HG02678 (cell line): ENCODE results near the gene DEAF1.
"Not testable (repeated sequence)": the region's sequence is repeated elsewhere in the genome, so short reads cannot be mapped to it uniquely, and the experiment has no call there.

Experiments
- ATAC-seq: cut with Tn5 transposase; IDR thresholded peaks from one replicate; pipeline ENCODE4 v1.9.1; 2021; ENCODE audit warnings: mild to moderate bottlenecking, moderate library complexity; ENCODE audit not compliant: unreplicated experiment

Gene DEAF1

DNA sequence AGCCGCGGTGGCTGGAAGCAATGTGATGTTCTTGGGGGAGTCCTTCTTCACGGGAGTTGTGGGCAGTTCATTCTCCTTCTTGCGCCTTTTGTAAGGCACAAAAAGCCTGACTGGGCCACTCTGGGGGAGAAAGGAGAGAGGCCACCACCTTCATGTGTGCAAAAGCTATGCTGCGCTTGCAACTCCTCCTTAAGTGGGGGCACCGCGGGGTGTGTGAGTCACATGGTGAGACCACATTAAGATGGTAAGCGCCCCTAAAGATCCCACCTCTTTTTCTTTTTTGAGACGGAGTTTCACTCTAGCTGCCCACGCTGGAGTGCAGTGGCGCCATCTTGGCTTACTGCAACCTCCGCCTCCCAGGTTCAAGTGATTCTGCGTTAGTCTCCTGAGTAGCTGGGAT lies 14.1 kb downstream of the DEAF1 start:
- ATAC-seq = no peak

DNA sequence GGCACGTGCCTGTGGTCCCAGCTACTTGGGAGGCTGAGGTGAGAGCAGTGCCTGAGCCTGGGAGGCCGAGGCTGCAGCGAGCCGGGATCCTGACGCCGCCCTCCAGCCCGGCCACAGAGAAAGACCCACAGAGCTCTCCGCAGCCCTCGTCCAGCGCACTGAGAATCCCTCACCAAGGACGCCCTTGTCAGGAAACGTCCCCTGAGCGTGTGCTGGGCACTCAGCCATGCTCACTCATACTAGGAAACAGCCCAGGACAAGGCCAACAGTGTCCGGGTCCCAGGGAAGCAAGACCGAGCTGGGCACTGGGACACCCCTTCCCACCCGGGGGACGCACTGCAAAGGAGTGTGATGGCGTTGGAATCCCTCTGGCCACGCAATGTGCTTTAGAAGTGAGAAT lies 14.5 kb downstream of the DEAF1 start:
- no peak for ATAC-seq

DNA sequence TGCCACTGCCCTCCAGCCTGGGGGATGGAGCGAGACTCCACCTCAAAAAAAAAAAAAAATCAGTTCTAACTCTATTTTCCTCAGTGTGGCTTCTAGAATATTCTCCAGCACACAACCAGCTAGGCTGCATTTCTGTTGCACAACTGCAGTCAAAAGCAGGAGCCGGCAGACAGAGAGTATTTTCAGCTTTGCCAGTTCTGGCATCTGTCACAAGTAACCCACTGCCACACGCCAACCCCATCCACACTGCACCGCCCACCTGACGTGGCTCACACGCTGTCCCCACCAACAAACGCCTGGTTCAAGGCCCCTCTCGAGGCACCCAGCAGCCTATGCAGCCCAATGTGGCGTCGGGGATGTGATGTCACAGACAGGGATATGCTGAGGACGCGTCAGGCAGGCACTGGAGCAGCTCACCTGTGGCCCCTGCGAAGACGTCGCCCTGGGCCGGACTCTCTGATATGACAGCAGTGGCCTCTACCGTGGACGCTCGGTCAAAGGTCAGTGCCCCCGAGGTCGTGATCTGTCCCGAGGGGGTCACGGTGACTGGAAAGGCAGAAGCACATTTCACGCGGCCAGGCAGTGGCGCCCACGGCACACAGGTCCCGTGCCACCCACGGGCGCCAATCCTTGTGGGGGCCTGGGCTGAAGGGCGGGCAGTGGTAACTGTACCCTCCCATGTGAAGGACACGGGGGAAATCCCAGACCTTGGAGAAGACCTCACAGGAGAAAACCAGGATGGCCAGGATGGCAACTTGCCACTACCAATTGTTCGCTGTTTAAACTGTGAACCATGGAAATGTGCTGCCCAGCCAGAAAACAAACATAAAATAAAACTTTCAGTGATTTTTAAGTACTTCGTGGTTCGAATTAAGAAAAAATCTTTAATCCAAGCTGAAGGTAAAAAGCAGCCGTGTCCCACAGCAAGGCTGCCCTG lies 15.5 kb downstream of the DEAF1 start:
- no peak for ATAC-seq

DNA sequence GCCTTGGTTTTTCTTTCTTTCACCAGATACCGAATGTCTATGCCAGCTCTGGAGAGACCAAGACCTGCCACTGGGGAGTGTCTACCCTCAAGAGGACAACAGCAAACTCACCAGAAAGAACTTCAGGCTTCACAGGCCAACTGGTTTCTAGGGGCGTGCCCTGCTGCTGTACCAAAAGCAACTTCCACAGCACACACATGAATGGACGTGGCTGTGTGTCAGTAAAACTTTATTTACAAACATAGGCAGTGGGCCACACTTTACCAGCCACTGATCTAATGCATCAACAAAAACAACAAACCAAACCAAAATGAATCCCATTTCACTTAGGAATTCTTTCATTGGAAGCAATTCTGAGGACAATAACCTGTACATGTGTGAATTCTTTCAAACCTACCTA lies 16.7 kb downstream of the DEAF1 start:
- no peak for ATAC-seq

DNA sequence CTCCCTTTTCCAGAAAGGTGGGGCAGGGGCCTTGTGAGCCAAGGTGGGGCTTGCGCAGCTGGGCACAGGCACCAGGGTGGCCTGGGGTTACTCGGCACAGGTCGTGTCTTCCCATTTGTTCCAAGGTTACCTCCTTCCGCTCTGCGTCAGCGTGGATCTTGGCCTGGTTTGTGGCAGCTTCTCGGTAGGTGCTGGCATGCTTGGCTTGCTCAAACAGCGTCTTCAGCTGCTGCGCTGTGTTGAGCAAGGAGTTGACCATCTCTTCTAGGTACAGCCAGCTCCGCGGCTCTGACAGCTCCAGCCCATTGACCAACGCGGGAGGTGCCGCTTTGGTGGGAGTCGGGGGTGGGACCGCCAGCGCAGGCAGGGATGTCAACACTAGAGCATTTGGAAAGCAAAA lies 20.6 kb downstream of the DEAF1 start:
- no peak for ATAC-seq

DNA sequence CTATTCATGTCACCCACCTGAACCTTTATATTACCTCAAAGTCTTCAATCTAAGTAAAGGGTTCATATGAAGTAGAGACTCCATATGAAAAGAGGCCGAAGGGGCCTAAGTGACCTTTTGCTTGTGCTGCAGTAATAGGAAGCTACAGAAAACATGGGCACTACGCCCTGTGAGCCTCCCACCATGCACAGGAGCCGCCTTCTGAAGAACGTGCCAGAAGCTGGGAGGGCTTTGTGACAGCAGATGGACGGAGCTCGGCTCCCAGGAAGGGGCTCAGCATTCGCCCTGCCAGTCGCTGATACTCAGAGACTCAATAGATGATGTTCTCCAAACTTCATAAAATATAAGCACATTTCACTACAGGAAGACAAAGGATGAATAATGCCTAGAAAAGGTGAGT lies 21.2 kb downstream of the DEAF1 start:
- no peak for ATAC-seq

DNA sequence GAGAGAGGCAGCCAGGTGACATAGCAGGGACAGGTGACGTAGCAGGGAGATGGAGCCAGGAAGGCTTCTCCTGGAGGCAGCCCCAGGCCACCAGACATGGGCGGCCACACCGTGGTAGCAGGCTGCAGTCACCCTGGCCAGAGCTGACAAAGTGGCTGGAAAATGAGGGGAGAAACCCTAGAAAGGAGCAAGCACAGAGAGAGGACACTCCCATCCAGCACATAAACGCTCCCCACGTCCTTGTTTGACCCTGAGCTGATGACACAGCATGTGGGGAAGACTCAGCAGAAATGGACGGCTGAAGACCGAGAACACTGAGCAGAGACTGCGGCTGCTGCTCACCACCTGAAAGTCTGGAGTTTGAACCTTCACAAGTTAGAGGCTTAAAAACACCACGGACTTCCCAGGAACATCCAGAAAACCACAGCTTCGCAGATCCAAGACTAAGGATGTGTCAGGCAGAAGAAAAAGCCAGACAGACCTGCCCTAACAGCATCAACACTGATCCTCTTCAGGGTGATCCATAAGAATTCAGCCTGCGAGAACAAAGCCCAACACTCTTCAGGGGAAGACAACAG lies 29.2 kb downstream of the DEAF1 start:
- no peak for ATAC-seq

DNA sequence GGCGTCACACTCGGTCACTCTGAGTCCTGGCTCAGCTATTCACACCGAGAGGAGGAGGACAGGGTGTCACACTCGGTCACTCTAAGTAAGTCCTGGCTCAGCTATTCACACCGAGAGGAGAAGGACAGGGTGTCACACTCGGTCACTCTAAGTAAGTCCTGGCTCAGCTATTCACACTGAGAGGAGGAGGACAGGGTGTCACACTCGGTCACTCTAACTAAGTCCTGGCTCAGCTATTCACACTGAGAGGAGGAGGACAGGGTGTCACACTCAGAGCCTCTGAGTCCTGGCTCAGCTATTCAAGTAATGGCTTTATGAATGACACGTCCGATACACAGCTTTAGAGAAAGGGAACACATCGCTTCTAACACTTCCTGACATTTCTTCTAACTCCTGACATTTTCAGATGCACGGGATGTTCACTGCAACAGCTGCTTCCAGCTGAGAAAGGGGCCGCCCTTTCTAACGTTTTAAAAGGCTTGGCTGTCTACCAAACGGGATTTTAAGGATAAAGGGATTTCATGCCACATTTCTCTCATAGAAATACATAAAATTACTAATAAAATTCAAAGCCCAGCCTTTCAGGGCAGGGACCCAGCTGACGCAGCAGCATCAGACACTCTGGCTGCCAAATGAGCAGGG lies 29.8 kb downstream of the DEAF1 start:
- no peak for ATAC-seq

DNA sequence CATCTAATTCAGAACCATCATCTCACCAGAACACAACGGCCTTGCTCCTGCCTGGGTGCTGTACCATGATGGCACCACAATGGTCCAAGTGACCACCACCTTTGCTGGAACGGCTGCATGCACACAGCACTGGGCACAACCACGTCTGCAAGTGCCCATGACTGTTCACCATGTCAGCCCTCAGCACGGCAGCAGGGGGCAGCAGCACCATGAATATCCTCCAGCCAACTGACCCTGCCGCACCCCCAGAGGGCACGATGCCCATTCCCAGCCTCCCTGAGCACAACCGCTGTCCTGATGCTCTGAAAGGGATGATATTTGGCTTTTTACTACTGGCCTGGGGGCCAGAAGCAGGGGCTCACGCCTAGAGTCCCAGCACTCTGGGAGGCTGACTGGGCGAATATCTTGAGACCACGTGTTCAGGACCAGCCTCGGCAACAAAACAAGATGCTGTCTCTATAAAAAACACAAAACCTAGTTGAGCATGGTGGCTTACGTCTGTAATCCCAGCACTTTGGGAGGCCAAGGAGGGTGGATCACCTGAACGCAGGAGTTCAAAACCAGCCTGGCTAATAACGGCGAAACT lies 32.2 kb downstream of the DEAF1 start:
- ATAC-seq = no peak

DNA sequence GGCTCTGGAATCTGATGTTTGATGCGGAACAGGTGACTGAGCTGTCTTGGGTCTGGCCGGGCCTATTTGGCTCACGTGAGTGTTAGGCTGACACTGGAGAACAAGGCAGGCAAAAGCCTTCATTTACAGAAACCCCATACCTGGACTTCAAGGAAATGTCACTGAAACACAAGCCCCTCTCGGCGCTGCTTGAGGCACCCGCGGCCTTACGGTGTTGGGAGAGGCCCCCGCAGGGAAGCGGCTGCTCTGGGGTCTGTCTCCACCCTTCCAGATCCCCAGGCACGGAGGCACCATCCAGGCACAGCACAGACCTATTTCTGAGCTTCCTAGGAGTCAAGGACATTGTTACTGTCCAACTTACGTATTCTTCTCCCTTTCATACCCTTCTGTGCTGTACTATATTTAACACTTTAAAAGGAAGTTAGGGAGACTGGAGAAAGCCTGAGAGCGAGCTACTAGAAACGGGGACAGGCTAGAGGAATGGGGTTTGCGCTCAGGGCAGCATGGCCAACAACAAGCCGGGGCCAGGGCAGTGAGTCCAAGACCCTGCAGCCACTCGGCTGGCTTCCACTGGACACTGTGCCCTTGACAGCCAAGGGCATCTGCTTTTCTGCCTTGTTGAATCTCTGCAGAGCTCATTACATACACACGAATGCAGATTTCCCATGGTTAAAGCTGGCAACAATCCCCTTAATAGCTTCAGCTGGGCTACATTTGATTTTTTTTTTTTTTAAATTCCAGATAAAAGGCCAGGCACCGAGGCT lies 34.2 kb downstream of the DEAF1 start:
- no peak for ATAC-seq

DNA sequence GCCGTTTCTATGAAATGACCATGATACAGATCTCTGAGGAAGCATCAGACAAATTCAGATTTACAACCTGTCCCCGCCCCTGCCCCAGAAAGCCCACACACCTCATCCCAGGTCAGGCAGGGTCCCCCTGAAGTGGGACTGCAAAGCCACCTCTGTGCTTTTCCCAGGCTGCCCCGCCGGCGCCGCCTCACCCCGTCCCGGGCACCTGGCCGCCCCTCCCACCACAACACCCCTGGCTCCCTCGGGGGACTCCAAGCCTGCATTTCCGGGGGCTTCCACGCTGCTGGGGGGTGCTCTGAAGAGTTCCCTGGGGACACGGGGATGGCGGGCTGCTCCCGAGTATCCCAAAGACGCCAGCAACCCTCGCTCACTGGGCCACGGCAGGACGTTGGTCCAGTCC lies 34.7 kb downstream of the DEAF1 start:
- no peak for ATAC-seq

DNA sequence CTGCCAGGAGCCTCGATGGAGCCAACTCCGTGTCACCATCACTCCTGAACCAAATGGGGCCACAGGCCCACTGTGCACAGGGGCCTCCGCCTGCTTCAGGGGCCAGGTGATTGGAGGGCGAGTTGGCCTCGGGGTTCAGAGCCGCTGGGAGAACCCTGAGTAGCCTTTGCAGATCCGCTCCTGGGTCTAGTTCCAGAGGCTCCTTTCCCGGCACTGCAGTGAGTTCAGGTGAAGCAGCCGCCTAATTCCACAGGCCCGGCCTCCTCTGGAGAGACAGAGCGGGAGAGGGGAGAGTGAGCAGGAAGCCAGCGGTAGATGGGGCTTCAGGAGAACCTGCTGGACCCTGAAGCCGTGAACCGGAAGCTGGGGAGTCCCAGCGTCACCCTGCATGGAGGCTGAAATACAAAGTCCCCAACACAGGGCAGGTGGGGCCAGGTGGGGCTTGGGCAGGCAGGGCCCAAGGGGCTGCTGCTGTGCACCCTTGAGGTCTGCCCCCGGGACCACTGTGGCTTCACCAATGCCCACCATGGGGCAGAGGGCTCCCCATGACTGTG lies 35.4 kb downstream of the DEAF1 start:
- no peak for ATAC-seq

DNA sequence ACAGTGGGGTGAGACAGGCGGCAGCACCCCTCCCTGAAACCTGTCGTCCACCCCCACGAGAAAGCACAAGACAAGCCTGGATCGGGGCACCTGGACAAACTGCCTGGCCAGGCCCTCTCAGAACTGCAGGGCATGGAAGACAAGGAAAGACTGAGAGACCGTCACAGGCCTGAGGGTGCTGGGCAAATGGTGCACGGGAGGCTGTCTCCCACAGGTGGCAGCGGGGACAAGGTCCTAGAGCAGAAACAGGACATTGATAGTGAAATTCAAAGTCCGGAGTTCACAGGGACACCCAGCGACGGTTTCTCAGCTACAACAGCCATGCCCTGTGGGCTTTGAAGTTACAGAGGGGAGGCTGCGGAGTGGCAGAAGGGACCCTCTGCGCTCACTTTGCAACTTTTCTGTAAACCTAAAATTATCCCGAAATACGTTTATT lies 37.3 kb downstream of the DEAF1 start:
- no peak for ATAC-seq

DNA sequence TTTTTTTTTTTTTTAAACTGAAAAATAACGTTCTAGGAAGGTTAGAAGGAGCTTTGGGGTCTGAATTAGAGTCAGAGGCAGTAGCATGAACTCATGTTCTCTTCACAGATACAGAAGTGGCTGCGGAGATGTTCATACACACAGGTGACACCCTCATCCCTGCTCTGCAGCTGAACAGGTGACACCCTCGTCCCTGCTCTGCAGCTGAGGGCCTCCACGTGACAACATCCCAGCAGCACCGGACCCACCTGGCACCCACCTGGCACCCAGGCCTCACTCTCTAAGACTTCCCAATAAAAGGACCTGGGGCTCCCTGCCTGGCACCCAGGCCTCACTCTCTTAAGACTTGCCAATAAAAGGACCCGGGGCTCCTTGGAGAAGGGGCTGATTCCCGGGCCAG lies 38.2 kb downstream of the DEAF1 start:
- no peak for ATAC-seq

DNA sequence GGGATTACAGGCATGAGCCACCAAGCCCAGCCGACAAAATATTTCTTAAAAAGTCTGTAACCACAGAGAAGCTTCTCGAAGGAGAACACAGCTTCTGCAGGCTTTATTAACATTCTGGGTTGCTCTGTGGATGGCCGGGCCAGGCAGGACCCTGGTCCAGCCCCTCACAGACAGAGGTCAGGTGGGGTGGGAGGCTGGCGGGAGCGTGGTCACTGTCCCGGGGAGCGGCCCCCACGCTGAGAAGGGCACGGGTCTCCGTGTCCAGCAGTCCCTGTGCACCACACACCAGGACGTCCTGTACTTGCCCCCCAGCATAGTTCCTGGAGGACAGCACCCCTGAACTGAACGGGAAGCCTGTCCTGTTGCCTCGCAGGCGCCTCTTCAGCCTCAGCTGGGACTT lies 38.6 kb downstream of the DEAF1 start:
- ATAC-seq = no peak

DNA sequence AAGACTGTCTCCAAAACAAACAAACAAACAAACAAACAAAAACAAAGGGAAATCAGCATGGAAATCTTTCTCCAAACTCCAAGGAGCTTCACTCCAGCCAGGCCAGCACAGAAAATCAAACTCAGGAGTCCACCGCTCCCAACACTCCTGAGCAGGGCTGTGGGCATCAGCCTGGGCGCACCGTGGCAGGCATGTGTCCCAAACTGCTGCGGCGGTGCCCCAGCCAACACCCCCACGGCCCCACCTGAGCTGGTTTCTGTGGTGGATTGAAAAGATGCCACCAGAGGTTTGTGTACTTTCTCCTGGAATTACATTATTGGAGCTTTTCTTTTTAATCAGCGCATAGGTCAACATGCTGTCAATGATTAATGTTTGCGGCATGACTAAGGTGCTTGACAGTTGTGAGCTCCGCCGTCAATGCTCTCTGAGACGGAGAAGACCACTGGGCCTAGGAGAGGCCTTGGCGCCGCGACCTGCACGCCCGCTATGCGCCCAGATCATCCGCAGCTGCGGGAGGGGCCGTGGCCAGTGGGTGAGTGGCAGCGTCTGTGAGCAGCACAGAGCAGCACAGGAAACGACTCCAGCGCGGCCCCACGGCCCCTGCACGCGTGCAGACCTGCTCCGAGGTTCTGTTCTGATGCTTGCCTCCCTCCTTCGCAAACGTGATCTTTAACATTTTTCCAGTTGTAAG lies 39.8 kb downstream of the DEAF1 start:
- ATAC-seq = no peak

DNA sequence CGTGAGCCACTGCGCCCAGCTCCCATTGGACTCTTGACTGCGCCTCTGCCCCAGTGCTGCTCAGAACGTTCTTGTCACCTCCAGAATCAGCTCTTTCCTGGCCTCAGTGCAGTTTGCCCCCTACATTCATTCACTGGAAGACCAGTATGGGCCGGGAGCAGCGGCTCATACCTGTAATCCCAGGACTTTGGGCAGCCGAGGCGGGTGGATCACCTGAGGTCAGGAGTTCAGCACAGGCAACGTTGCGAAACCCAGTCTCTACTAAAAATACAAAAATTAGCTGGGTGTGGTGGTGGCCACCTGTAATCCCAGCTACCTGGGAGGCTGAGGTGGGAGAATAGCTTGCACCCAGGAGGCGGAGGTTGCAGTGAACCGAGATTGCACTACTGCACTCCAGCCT lies 40.6 kb downstream of the DEAF1 start:
- ATAC-seq = not testable (repeated sequence)

DNA sequence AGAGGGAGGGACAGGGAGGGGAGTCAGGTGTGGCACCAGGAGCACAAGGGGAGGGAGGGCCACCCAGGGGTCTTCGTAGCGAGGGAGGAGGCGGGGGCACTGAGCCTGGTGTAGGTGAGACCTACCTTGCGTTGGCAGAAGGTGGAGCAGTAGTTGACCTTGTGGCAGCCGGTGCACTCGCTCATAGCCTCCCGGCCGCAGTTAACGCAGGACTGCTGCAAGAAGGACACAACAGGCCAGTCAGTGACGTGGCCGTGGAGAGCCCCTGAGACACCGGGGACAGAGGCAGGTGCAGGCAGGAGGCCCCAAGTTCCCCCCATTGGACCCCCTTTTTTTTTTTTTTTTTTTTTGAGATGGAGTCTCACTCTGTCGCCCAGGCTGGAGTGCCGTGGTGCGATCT lies 41.2 kb downstream of the DEAF1 start:
- ATAC-seq = no peak

DNA sequence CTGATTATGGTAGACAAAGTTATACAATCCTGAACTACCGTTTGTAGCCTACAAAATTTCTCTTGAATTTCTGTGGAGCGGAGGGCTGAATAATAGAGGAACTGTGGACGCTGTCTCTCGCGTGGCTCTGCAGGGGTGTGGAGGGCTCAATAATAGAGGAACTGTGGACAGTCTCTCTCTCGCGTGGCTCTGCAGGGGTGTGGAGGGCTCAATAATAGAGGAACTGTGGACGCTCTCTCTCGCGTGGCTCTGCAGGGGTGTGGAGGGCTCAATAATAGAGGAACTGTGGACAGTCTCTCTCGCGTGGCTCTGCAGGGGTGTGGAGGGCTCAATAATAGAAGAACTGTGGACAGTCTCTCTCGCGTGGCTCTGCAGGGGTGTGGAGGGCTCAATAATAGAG lies 41.9 kb downstream of the DEAF1 start:
- ATAC-seq = not testable (repeated sequence)

DNA sequence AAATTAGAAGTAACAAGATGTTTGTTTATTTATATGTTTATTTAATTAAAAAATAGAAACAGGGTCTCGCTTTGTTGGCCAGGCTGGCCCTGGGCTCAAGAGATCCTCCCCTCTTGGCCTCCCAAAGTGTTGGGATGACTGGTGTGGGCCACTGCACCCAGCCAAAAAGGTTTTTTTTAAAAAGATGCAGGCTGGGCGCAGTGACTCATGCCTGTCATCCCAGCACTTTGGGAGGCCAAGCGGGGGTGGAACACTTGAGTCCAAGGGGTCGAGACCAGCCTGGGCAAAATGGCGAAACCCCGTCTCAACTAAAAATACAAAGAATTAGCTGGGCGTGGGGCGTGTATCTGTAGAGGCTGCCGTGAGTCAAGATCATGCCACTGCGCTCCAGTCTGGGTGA lies 44.5 kb downstream of the DEAF1 start:
- no peak for ATAC-seq
